Heart left ventricle (tissue), 13 donors: ENCODE results near the gene ZNHIT6.

Experiments
- CTCF ChIP-seq, 12 donors: fragments of 200-600 bp; sonication (generic) in 4 of 12; IDR thresholded peaks; one replicate each; pipeline versions ENCODE4 v1.5.0 to v1.8.0; 2018 to 2022; ENCODE audit warnings: antibody characterized with exemption in 12 of 12, mild to moderate bottlenecking in 5 of 12
- POLR2A ChIP-seq, 2 donors: fragments of 450-650 bp; IDR thresholded peaks; one replicate each; pipeline ENCODE4 v1.6.1; 2017; ENCODE audit warnings: antibody characterized with exemption in 2 of 2, mild to moderate bottlenecking in 2 of 2, moderate library complexity in 2 of 2
- donor health status: ischemic (EF 13 %, LVEDD 7.1; RV severe dilation, severe dysfunction).
- donor health status: DM: no; HTN: yes; CAD: no.
- donor health status: DM: no; HTN: no; CAD: no.
- donor health status: ischemic (EF 25% LVEDD 6.9; RV normal size, moderate dysfunction).
- donor health status: ischemic (EF 25% LVEDD 5.7; RV mildly dilated, moderate dysfunction).
- donor health status: ischemic (EF 35%, LVEDD 5.7; RV mildly dilated, moderate dysfunction).
- donor health status: nonischemic (EF 11% LVEDD 7.7; RV severe dilation, severe dysfunction).
- donor health status: DM: yes; HTN: yes; CAD: no.
- donor health status: PGD.
- donor health status: ischemic (EF 29% LVEDD 5.4; RV normal size, mild dysfunction).
- donor health status: nonischemic (EF 23%, LVEDD 6.1; RV moderate dilation, normal function).

- TF ChIP-seq CTCF (IDR thresholded peaks at IDR 0.05) (no peak), POLR2A (IDR thresholded peaks at IDR 0.05) (no peak)
These were observed 595 bp upstream of the ZNHIT6 start for GRCh38 chr1:85708829-85709227.
